B cell (primary cell): ENCODE measurements around the gene CACNG7.

Experiments
- EZH2 ChIP-seq: IDR thresholded peaks from 2 replicates; pipeline ENCODE4 v1.6.1; 2012; ENCODE audit warnings: borderline replicate concordance, low read depth, mild to moderate bottlenecking, moderate library complexity, low read length; ENCODE audit not compliant: insufficient read depth, poor library complexity, severe bottlenecking
- TF ChIP-seq, protein P1 (sequence below): fragments of 200-600 bp; IDR thresholded peaks from one replicate; pipeline ENCODE4 v1.8.0; 2022; ENCODE audit warnings: antibody characterized with exemption, mild to moderate bottlenecking

DNA sequence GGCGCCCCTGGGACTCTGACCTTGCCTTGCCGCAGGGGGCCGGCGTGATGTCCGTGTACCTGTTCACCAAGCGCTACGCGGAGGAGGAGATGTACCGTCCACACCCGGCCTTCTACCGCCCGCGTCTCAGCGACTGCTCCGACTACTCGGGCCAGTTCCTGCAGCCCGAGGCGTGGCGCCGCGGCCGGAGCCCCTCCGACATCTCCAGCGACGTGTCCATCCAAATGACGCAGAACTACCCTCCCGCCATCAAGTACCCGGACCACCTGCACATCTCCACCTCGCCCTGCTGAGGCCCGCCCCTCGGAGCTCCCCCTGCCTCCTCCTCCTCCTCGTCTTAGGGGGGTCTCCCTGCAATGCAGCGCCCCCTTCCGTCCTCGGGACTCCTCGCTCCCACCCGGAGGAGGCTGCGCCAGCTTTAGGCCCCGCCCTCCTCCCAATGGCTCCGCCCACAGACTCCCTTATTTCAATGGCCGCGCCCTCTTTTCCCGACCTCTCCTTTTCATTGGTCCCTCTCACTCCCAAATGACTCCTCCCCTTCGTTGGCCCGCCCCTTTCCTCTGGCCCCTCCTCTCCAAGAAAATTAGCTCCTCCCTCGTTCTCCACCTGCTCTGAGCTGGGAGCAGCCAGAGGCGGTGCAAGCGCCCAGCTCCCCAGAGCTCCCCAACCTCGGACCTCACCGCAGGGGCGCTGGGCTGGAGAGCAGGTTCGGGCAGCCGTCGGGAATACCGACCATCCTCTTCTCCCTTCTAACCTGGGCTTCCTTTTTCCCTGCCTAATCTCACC is 33.1 kb downstream of the CACNG7 start:
- TF ChIP-seq, protein P1, sequence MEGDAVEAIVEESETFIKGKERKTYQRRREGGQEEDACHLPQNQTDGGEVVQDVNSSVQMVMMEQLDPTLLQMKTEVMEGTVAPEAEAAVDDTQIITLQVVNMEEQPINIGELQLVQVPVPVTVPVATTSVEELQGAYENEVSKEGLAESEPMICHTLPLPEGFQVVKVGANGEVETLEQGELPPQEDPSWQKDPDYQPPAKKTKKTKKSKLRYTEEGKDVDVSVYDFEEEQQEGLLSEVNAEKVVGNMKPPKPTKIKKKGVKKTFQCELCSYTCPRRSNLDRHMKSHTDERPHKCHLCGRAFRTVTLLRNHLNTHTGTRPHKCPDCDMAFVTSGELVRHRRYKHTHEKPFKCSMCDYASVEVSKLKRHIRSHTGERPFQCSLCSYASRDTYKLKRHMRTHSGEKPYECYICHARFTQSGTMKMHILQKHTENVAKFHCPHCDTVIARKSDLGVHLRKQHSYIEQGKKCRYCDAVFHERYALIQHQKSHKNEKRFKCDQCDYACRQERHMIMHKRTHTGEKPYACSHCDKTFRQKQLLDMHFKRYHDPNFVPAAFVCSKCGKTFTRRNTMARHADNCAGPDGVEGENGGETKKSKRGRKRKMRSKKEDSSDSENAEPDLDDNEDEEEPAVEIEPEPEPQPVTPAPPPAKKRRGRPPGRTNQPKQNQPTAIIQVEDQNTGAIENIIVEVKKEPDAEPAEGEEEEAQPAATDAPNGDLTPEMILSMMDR: no peak
- no peak for TF ChIP-seq EZH2
